ENCODE data around the gene MAPK8IP1.

DNA sequence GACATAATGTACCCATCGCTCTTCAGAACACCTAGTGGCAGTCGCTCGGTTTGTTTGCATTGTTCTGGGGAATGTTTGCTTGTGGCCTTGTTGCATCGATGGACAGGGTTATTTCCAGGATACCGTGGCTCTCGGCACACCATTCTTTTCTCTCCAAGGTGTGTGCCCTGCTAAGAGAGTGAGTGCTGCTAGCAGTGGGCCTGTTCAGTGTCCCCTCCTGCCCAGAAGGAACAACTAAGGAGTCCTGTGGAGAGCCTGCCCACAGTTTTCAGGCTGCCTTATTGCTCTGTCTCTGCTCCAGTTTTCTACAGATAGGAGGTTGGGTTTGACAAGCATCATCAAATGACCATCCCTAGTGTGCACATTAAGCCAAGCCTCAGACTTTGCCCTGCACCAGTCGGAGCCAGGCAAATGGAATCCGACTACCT lies 36.8 kb upstream of the MAPK8IP1 start:
- TF ChIP-seq, protein P1, sequence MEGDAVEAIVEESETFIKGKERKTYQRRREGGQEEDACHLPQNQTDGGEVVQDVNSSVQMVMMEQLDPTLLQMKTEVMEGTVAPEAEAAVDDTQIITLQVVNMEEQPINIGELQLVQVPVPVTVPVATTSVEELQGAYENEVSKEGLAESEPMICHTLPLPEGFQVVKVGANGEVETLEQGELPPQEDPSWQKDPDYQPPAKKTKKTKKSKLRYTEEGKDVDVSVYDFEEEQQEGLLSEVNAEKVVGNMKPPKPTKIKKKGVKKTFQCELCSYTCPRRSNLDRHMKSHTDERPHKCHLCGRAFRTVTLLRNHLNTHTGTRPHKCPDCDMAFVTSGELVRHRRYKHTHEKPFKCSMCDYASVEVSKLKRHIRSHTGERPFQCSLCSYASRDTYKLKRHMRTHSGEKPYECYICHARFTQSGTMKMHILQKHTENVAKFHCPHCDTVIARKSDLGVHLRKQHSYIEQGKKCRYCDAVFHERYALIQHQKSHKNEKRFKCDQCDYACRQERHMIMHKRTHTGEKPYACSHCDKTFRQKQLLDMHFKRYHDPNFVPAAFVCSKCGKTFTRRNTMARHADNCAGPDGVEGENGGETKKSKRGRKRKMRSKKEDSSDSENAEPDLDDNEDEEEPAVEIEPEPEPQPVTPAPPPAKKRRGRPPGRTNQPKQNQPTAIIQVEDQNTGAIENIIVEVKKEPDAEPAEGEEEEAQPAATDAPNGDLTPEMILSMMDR (optimal IDR thresholded peaks at IDR 0.05 in 1 of 3, IDR thresholded peaks at IDR 0.05 in 1 of 3, conservative IDR thresholded peaks at IDR 0.05 in 1 of 3; ENCODE audit: extremely low read depth in 1 of 3, insufficient read depth in 2 of 3, low read length in 3 of 3): no peak
- TF ChIP-seq EZH2 (IDR thresholded peaks at IDR 0.05; ENCODE audit: low read length): no peak

All from keratinocyte (primary cell).